Measurements from ENCODE around the gene YJEFN3. TPM values are rescaled to one million over a fixed set of nuclear protein-coding genes. Genes with fewer than 3 reads are reported as not detected.
A peak's percentile ranks its signal among the peaks of the same experiment; 100 is the strongest.

The YJEFN3 gene
- total RNA-seq, 2 donors from 2014 or later, result 7.3 to 12.6 TPM

- Histone ChIP-seq H3K27ac (ENCODE audit: low read depth, low read length) (no peak overlapping the region), H3K9me3 (ENCODE audit: control insufficient read depth, low read length) (no peaks in the 10 kb centered on the region), H3K4me1 (ENCODE audit: control insufficient read depth, insufficient read depth, low read length) (no peaks in the 10 kb centered on the region), H3K9ac (ENCODE audit: extremely low read depth, low read length, poor library complexity, severe bottlenecking) (no peak overlapping the region), H3K27me3 (ENCODE audit: control insufficient read depth, insufficient read depth, low read length, poor library complexity, severe bottlenecking) (no peaks in the 10 kb centered on the region), H3K4me3 (ENCODE audit: low read length) (no peak overlapping the region), H3K36me3 (ENCODE audit: control insufficient read depth, insufficient read depth, low read length) (no peaks in the 10 kb centered on the region)
- 65 to 66% methylated on average over 5 to 6 of the region's 6 CpGs for WGBS, 2 experiments (ENCODE audit: insufficient coverage in 1 of 2, insufficient read length in 1 of 2)
- Mint-ChIP-seq H3K27ac (no peak overlapping the region), H3K4me1 (no peaks in the 10 kb centered on the region), H3K9me3 (no peaks in the 10 kb centered on the region), H3K4me3 (no peak overlapping the region), H3K36me3 (ENCODE audit: low read depth) (no peaks in the 10 kb centered on the region), H3K27me3 (ENCODE audit: insufficient read depth) (peaks cover 5% of the 10 kb centered on the region)
- TF ChIP-seq, protein P1, sequence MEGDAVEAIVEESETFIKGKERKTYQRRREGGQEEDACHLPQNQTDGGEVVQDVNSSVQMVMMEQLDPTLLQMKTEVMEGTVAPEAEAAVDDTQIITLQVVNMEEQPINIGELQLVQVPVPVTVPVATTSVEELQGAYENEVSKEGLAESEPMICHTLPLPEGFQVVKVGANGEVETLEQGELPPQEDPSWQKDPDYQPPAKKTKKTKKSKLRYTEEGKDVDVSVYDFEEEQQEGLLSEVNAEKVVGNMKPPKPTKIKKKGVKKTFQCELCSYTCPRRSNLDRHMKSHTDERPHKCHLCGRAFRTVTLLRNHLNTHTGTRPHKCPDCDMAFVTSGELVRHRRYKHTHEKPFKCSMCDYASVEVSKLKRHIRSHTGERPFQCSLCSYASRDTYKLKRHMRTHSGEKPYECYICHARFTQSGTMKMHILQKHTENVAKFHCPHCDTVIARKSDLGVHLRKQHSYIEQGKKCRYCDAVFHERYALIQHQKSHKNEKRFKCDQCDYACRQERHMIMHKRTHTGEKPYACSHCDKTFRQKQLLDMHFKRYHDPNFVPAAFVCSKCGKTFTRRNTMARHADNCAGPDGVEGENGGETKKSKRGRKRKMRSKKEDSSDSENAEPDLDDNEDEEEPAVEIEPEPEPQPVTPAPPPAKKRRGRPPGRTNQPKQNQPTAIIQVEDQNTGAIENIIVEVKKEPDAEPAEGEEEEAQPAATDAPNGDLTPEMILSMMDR (conservative IDR thresholded peaks at IDR 0.05), result peak; percentile 82
- peak; percentile 92 for DNase-seq
These were observed 24.1 kb downstream of the YJEFN3 start for GRCh38 chr19:19552798-19553197.

DNA sequence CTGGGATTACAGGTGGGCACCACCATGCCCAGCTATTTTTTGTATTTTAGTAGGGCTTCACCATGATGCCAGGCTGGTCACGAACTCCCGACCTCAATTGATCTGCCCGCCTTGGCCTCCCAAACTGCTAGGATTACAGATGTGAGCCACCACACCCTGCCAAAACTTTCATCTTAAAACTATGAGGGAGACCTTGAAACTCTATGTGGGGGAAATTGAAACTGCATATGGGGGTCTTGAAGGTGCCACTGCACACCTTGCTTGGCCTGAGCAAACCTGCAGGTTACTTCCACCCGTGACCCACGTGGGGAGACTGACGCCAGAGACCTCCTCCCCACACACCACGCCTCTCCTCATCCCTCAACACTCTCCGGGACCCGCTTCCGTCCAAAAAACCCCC is 25.0 kb downstream of the YJEFN3 start:
- Mint-ChIP-seq H3K27me3 (ENCODE audit: insufficient read depth) (peaks cover 5% of the 10 kb centered on the region), H3K4me3 (no peak overlapping the region), H3K9me3 (no peaks in the 10 kb centered on the region), H3K36me3 (ENCODE audit: low read depth) (no peaks in the 10 kb centered on the region), H3K27ac (no peak overlapping the region), H3K4me1 (no peaks in the 10 kb centered on the region)
- Histone ChIP-seq H3K27ac (ENCODE audit: low read depth, low read length) (no peak overlapping the region), H3K4me1 (ENCODE audit: control insufficient read depth, insufficient read depth, low read length) (no peaks in the 10 kb centered on the region), H3K4me3 (ENCODE audit: low read length) (no peak overlapping the region), H3K36me3 (ENCODE audit: control insufficient read depth, insufficient read depth, low read length) (no peaks in the 10 kb centered on the region), H3K9ac (ENCODE audit: extremely low read depth, low read length, poor library complexity, severe bottlenecking) (no peak overlapping the region), H3K27me3 (ENCODE audit: control insufficient read depth, insufficient read depth, low read length, poor library complexity, severe bottlenecking) (no peaks in the 10 kb centered on the region), H3K9me3 (ENCODE audit: control insufficient read depth, low read length) (no peaks in the 10 kb centered on the region)
- 94 to 98% methylated on average over 7 to 10 of the region's 10 CpGs for WGBS, 2 experiments (ENCODE audit: insufficient coverage in 1 of 2, insufficient read length in 1 of 2)
- DNase-seq, result no peak
- TF ChIP-seq, protein P1 (conservative IDR thresholded peaks at IDR 0.05), result no peak

DNA sequence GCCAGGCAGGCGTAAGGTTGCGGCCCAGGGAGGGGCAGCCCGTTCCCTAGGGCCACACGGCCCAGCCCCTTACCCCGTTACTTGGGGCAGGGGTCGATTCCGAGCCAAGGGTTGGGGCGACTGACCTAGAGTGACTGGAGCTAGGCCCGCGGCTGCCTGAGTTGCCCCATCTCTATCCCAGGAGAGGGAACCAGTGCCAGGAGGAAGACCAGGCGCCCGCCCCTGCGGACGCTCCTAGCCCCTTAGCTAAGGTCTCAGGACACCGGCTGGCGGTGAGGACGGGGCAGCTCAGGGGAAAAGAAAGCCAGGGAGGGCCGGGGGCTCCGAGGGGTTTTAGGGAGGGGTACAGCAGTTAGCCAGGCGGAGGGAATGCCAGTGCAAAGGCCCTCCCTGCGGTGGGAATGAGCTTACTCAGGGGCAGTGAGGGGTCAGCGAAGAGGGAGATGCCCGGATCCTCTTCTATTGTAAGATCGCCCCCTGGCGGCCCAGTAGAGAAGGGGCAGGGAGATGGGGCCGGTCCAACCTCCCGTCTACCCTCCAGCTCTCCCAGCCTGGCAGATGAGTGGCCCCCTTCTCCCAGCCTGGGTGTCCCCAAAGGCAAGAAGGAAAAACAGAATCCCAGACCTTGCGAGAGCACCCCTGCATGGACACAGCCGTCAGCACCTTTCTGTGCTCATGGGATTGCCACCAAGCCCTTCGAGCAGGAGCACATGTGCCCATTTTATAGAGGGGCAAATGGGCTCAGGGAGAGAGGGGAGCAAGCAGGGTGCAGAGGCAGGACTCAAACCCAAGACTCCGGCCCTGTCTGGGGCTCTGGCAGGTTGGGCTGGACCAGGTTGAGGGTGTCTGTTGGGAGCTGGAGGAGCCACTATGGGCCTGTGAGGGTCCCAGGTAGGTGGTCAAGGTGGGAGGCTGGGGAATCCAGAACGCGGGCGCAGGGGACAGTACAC is 25.6 kb downstream of the YJEFN3 start:
- no peaks in the 10 kb centered on the region for H3K27me3 ChIP-seq (ENCODE audit: control insufficient read depth, insufficient read depth, low read length, poor library complexity, severe bottlenecking)
- H3K36me3 ChIP-seq (ENCODE audit: control insufficient read depth, insufficient read depth, low read length), result no peaks in the 10 kb centered on the region
- TF ChIP-seq, protein P1 (conservative IDR thresholded peaks at IDR 0.05), result peak; percentile 91
- H3K9me3 Mint-ChIP-seq, result no peaks in the 10 kb centered on the region
- WGBS, 2 experiments (ENCODE audit: insufficient coverage in 1 of 2, insufficient read length in 1 of 2), result 74% methylated on average over 20 to 34 of the region's 34 CpGs
- no peaks in the 10 kb centered on the region for H3K4me1 Mint-ChIP-seq
- no peak overlapping the region for H3K9ac ChIP-seq (ENCODE audit: extremely low read depth, low read length, poor library complexity, severe bottlenecking)
- peak; percentile 91 for DNase-seq
- H3K27ac ChIP-seq (ENCODE audit: low read depth, low read length), result no peak overlapping the region
- no peak overlapping the region for H3K27ac Mint-ChIP-seq
- no peak overlapping the region for H3K4me3 ChIP-seq (ENCODE audit: low read length)
- H3K9me3 ChIP-seq (ENCODE audit: control insufficient read depth, low read length), result no peaks in the 10 kb centered on the region
- no peaks in the 10 kb centered on the region for H3K4me1 ChIP-seq (ENCODE audit: control insufficient read depth, insufficient read depth, low read length)
- peaks cover 5% of the 10 kb centered on the region for H3K27me3 Mint-ChIP-seq (ENCODE audit: insufficient read depth)
- H3K4me3 Mint-ChIP-seq, result no peak overlapping the region
- H3K36me3 Mint-ChIP-seq (ENCODE audit: low read depth), result no peaks in the 10 kb centered on the region

Data from endodermal cell (in vitro differentiated cells).